HuH-7 (cell line): ENCODE results near the gene CDY2A.
"Not testable (repeated sequence)": the region's sequence is repeated elsewhere in the genome, so short reads cannot be mapped to it uniquely, and the experiment has no call there.

ENCODE experiments used
- DNase-seq: peaks from one replicate; pipeline ENCODE4 v3.0.0; 2011; ENCODE audit warnings: low spot score

The CDY2A gene

GRCh38 chrY:18025487-18025886, at the start of gene CDY2A:
Gene CDY2A (plus strand): TSS chrY:18025787. CDS start chrY:18026115, 328 bp downstream.
- not testable (repeated sequence) for DNase-seq

- DNase-seq: not testable (repeated sequence)
These were observed 28.0 kb upstream of the CDY2A start for GRCh38 chrY:17997586-17997985.

- DNase-seq: not testable (repeated sequence)
These were observed 27.3 kb upstream of the CDY2A start for GRCh38 chrY:17998266-17998665.

GRCh38 chrY:18023897-18024296, 1.7 kb upstream of the CDY2A start:
- DNase-seq: not testable (repeated sequence)

GRCh38 chrY:18028845-18029244, 3.3 kb downstream of the CDY2A start:
- not testable (repeated sequence) for DNase-seq

GRCh38 chrY:18030178-18030577, 4.6 kb downstream of the CDY2A start:
- DNase-seq: not testable (repeated sequence)

GRCh38 chrY:18034100-18034814, 8.7 kb downstream of the CDY2A start:
- not testable (repeated sequence) for DNase-seq

- DNase-seq: not testable (repeated sequence)
These were observed 9.3 kb downstream of the CDY2A start for GRCh38 chrY:18034864-18035263.

- DNase-seq: not testable (repeated sequence)
These were observed 19.4 kb downstream of the CDY2A start for GRCh38 chrY:18044990-18045389.

- DNase-seq: not testable (repeated sequence)
These were observed 22.8 kb downstream of the CDY2A start for GRCh38 chrY:18048149-18049040.

- not testable (repeated sequence) for DNase-seq
These were observed 23.5 kb downstream of the CDY2A start for GRCh38 chrY:18049061-18049460.

- DNase-seq: not testable (repeated sequence)
These were observed 30.9 kb downstream of the CDY2A start for GRCh38 chrY:18056473-18056872.

- DNase-seq: not testable (repeated sequence)
These were observed 47.9 kb downstream of the CDY2A start for GRCh38 chrY:18073464-18073863.
